Right lobe of liver (tissue), 4 donors: ENCODE data around the gene AMZ1.

Source experiments
- POLR2A ChIP-seq: fragments of 450-650 bp; IDR thresholded peaks from one replicate; pipeline ENCODE4 v1.6.1; 2017; ENCODE audit warnings: antibody characterized with exemption, mild to moderate bottlenecking
- TF ChIP-seq, protein P1 (sequence below), 4 donors: fragments of 200-600 bp in 3 of 4; fragments of 450-650 bp in 1 of 4; IDR thresholded peaks; one replicate each; pipeline versions ENCODE4 v1.5.1 to v1.8.0; 2016 to 2022; ENCODE audit warnings: antibody characterized with exemption in 4 of 4, mild to moderate bottlenecking in 2 of 4
- donor health status: DM: no; HTN: no; CAD: no.
- donor health status: DM: no; HTN: no; CAD: no.
- donor health status: DM: no; HTN: yes; CAD: no.

DNA sequence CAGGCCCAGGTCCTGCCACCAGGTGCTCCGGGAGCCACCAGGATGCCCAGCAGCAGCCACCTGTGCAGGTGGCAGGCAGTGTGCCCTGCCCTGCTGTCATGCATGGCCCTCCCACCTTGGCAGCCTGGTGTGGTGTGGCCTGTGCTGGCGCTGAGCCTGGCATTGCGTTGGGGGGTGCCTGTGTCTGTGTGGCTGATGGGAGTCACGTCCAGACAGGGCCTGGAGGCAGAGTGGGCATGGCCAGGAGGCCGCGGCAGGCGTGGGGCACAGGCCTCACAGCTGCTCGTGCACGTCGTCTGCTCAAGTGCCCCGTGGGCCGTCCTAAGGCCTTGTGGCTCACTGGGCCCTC is 47.5 kb upstream of the AMZ1 start:
- TF ChIP-seq, protein P1, sequence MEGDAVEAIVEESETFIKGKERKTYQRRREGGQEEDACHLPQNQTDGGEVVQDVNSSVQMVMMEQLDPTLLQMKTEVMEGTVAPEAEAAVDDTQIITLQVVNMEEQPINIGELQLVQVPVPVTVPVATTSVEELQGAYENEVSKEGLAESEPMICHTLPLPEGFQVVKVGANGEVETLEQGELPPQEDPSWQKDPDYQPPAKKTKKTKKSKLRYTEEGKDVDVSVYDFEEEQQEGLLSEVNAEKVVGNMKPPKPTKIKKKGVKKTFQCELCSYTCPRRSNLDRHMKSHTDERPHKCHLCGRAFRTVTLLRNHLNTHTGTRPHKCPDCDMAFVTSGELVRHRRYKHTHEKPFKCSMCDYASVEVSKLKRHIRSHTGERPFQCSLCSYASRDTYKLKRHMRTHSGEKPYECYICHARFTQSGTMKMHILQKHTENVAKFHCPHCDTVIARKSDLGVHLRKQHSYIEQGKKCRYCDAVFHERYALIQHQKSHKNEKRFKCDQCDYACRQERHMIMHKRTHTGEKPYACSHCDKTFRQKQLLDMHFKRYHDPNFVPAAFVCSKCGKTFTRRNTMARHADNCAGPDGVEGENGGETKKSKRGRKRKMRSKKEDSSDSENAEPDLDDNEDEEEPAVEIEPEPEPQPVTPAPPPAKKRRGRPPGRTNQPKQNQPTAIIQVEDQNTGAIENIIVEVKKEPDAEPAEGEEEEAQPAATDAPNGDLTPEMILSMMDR (IDR thresholded peaks at IDR 0.05), result no peak
- peak; percentile 22 for TF ChIP-seq POLR2A
